PC-3 (cell line): ENCODE data around the gene CFAP299. TPM values are rescaled to one million over a fixed set of nuclear protein-coding genes. Genes with fewer than 3 reads are reported as not detected.

Experiments used
- ATAC-seq: fragments of 200-7000 bp; cut with Tn5 transposase; 2 replicates; pipeline ENCODE4 v1.9.1; 2020; ENCODE audit warnings: mild to moderate bottlenecking, moderate library complexity
- BruUV-seq: library from RNA; stranded (reverse); fragments of 400-500 nt; replicated peaks from 2 replicates; lab custom pipeline; 2021; lab: Mats Ljungman, UMichigan
- CTCF ChIA-PET: fragments of 300-600 bp; sonication (Branson Sonifier 250); formaldehyde crosslinking; loops from one replicate; lab custom pipeline; 2022; ENCODE audit warnings: antibody characterized with exemption; lab: Charles Lee
- POLR2A ChIA-PET: fragments of 300-600 bp; sonication (Branson Sonifier 250); formaldehyde crosslinking; loops from one replicate; lab custom pipeline; 2022; ENCODE audit warnings: antibody characterized with exemption; ENCODE audit not compliant: unreplicated experiment; lab: Charles Lee
- DNase-seq: peaks from one replicate; pipeline ENCODE4 v3.0.0-alpha.2; 2015
- H2AFZ ChIP-seq: fragments of 300-600 bp; sonication (generic); 2 replicates; pipeline ENCODE4 v1.6.0; 2016; ENCODE audit warnings: antibody characterized with exemption, low read length
- H3F3A ChIP-seq: fragments of 300-600 bp; sonication (generic); one replicate; pipeline ENCODE4 v1.6.0; 2017; ENCODE audit warnings: antibody characterized with exemption, low read length, control low read depth, mild to moderate bottlenecking; ENCODE audit not compliant: unreplicated experiment
- H3K27ac ChIP-seq: fragments of 300-600 bp; sonication (generic); 2 replicates; pipeline ENCODE4 v1.5.1; 2016; ENCODE audit warnings: mild to moderate bottlenecking, low read length
- H3K27me3 ChIP-seq: fragments of 300-600 bp; sonication (generic); 2 replicates; pipeline ENCODE4 v1.6.1; 2016; ENCODE audit warnings: low read length, mixed read lengths
- H3K36me3 ChIP-seq: fragments of 300-600 bp; sonication (generic); 2 replicates; pipeline ENCODE4 v1.6.1; 2016; ENCODE audit warnings: low read depth, mixed run types, low read length, mixed read lengths
- H3K4me1 ChIP-seq: fragments of 300-600 bp; sonication (generic); 2 replicates; pipeline ENCODE4 v1.5.1; 2016; ENCODE audit warnings: low read length; ENCODE audit not compliant: insufficient read depth
- H3K4me2 ChIP-seq: fragments of 300-600 bp; sonication (generic); 2 replicates; pipeline ENCODE4 v1.6.0; 2016; ENCODE audit warnings: low read length
- H3K4me3 ChIP-seq: fragments of 300-600 bp; sonication (generic); 2 replicates; pipeline ENCODE4 v1.5.1; 2016; ENCODE audit warnings: mild to moderate bottlenecking, low read length, mixed read lengths
- H3K79me2 ChIP-seq: fragments of 300-600 bp; sonication (generic); 2 replicates; pipeline ENCODE4 v1.6.1; 2017; ENCODE audit warnings: low read length, mixed read lengths
- H3K9ac ChIP-seq: fragments of 300-600 bp; sonication (generic); 2 replicates; pipeline ENCODE4 v1.6.0; 2016; ENCODE audit warnings: mild to moderate bottlenecking, low read length
- H3K9me2 ChIP-seq: fragments of 300-600 bp; sonication (generic); replicated peaks from 2 replicates; pipeline ENCODE4 v1.6.1; 2016; ENCODE audit warnings: mixed run types, low read length, mixed read lengths
- H3K9me3 ChIP-seq: fragments of 300-600 bp; sonication (generic); 2 replicates; pipeline ENCODE4 v1.6.1; 2016; ENCODE audit warnings: low read length, mixed read lengths
- H4K20me1 ChIP-seq: fragments of 300-600 bp; sonication (generic); 2 replicates; pipeline ENCODE4 v1.6.1; 2016; ENCODE audit warnings: low read length, mixed read lengths
- EZH2 ChIP-seq: fragments of 300-600 bp; sonication (generic); IDR thresholded peaks from one replicate; pipeline ENCODE4 v1.6.1; 2017; ENCODE audit warnings: antibody characterized with exemption, mild to moderate bottlenecking, low read length; ENCODE audit not compliant: unreplicated experiment
- EZH2phosphoT487 ChIP-seq: fragments of 300-600 bp; sonication (generic); IDR thresholded peaks from 2 replicates; pipeline ENCODE4 v1.6.1; 2018; ENCODE audit warnings: mild to moderate bottlenecking, antibody characterized with exemption, low read length, borderline replicate concordance
- intact Hi-C: fragments of 100-400 bp; cut with micrococcal nuclease; formaldehyde crosslinking; loops from 2 replicates; pipeline ENCODE4 v1.9.0; 2023
- total RNA-seq: library from RNA; depleted of rRNA; stranded (reverse); fragments of >200 nt; gene quantifications from 2 replicates; pipeline ENCODE4 v1.2.3, GENCODE V29; 2014
- TF ChIP-seq, protein P1 (sequence below): fragments of 300-600 bp; sonication (generic); conservative IDR thresholded peaks from 2 replicates; pipeline ENCODE4 v1.5.1; 2017; ENCODE audit warnings: antibody characterized with exemption, low read depth, mild to moderate bottlenecking, low read length

The CFAP299 gene
- total RNA-seq, 1 experiment from 2014 or later: not detected

GRCh38 chr4:80540785-80541469 is 205.4 kb downstream of the CFAP299 start:
- H3F3A ChIP-seq: peaks cover 5% of the 10 kb centered on the region
- no peaks in the 10 kb centered on the region for H3K9me3 ChIP-seq
- ChIA-PET CTCF (interaction anchor here (0.6 kb wide), 1 partner anchor 606 kb away, joined by 3 read pairs; no protein-coding TSS in a partner anchor), POLR2A (no interaction called here)
- no peaks in the 10 kb centered on the region for H3K36me3 ChIP-seq
- H3K4me2 ChIP-seq: no peak overlapping the region
- H3K79me2 ChIP-seq: no peaks in the 10 kb centered on the region
- no peaks in the 10 kb centered on the region for H4K20me1 ChIP-seq
- H3K27me3 ChIP-seq: no peaks in the 10 kb centered on the region
- intact Hi-C loops: no loop called here
- H2AFZ ChIP-seq: no peak overlapping the region
- no peak overlapping the region for H3K9ac ChIP-seq
- no peak overlapping the region for H3K4me3 ChIP-seq
- no TSS peak for BruUV-seq
- DNase-seq (no peak), ATAC-seq (no peak)
- H3K27ac ChIP-seq: no peak overlapping the region
- no peaks in the 10 kb centered on the region for H3K9me2 ChIP-seq
- H3K4me1 ChIP-seq: peaks cover 16% of the 10 kb centered on the region
- no peak for TF ChIP-seq EZH2phosphoT487

DNA sequence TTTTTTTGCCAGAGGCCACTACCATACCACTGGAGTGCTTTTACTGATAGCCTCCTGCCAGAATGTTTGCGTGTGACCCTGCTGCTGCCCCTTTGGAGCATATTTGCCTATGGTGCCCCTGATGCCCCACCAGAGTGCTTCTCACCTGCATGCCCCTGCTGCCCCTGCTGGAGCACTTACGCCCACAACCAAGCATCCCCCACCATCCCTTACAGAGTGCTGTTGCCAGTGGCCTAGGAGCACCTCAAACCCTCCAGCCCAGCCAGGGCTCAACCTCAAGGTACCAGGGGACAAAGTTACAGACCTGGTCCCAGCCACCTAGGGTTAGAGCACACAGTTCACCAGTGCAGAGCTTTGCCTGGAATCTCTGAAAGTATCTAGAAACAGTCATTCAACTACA is 207.2 kb downstream of the CFAP299 start:
- intact Hi-C loops: no loop called here
- Histone ChIP-seq H3K36me3 (no peaks in the 10 kb centered on the region), H3K4me2 (no peak overlapping the region), H3K4me3 (no peak overlapping the region), H3K27me3 (no peaks in the 10 kb centered on the region), H3K4me1 (peaks cover 9% of the 10 kb centered on the region), H3F3A (peaks cover 5% of the 10 kb centered on the region), H2AFZ (no peak overlapping the region), H3K27ac (no peak overlapping the region), H4K20me1 (no peaks in the 10 kb centered on the region), H3K9me3 (no peaks in the 10 kb centered on the region), H3K9ac (no peak overlapping the region), H3K9me2 (no peaks in the 10 kb centered on the region), H3K79me2 (no peaks in the 10 kb centered on the region)
- DNase-seq: no peak
- no TSS peak for BruUV-seq
- ChIA-PET POLR2A (no interaction called here), CTCF (no interaction called here)
- ATAC-seq: no peak
- no peak for TF ChIP-seq EZH2phosphoT487
- no peak for TF ChIP-seq EZH2
- TF ChIP-seq, protein P1, sequence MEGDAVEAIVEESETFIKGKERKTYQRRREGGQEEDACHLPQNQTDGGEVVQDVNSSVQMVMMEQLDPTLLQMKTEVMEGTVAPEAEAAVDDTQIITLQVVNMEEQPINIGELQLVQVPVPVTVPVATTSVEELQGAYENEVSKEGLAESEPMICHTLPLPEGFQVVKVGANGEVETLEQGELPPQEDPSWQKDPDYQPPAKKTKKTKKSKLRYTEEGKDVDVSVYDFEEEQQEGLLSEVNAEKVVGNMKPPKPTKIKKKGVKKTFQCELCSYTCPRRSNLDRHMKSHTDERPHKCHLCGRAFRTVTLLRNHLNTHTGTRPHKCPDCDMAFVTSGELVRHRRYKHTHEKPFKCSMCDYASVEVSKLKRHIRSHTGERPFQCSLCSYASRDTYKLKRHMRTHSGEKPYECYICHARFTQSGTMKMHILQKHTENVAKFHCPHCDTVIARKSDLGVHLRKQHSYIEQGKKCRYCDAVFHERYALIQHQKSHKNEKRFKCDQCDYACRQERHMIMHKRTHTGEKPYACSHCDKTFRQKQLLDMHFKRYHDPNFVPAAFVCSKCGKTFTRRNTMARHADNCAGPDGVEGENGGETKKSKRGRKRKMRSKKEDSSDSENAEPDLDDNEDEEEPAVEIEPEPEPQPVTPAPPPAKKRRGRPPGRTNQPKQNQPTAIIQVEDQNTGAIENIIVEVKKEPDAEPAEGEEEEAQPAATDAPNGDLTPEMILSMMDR: no peak

GRCh38 chr4:80560337-80560736 is 224.8 kb downstream of the CFAP299 start:
- no peak overlapping the region for H3K27ac ChIP-seq
- TF ChIP-seq EZH2 (no peak), EZH2phosphoT487 (no peak)
- TF ChIP-seq, protein P1: no peak
- H3K9ac ChIP-seq: no peak overlapping the region
- no peaks in the 10 kb centered on the region for H3K36me3 ChIP-seq
- ATAC-seq (no peak), DNase-seq (no peak)
- H3K4me1 ChIP-seq: no peaks in the 10 kb centered on the region
- no peaks in the 10 kb centered on the region for H3K27me3 ChIP-seq
- H4K20me1 ChIP-seq: no peaks in the 10 kb centered on the region
- ChIA-PET CTCF (no interaction called here), POLR2A (no interaction called here)
- H3K79me2 ChIP-seq: no peaks in the 10 kb centered on the region
- no peaks in the 10 kb centered on the region for H3F3A ChIP-seq
- H3K9me2 ChIP-seq: no peaks in the 10 kb centered on the region
- no peak overlapping the region for H3K4me2 ChIP-seq
- H2AFZ ChIP-seq: no peak overlapping the region
- H3K4me3 ChIP-seq: no peak overlapping the region
- no TSS peak for BruUV-seq
- no peaks in the 10 kb centered on the region for H3K9me3 ChIP-seq
- intact Hi-C loops: no loop called here
